Vagina (tissue), 2 donors: ENCODE results near the gene DSCAML1.

Source experiments
- POLR2A ChIP-seq, 2 donors: fragments of 450-650 bp; IDR thresholded peaks; one replicate each; pipeline ENCODE4 v1.6.1; 2017; ENCODE audit warnings: antibody characterized with exemption in 2 of 2, mild to moderate bottlenecking in 2 of 2, moderate library complexity in 2 of 2
- POLR2AphosphoS5 ChIP-seq, 2 donors: sonication (generic); formaldehyde crosslinking; IDR thresholded peaks; one replicate each; pipeline ENCODE4 v1.9.0; 2017; ENCODE audit warnings: antibody characterized with exemption in 2 of 2, mild to moderate bottlenecking in 2 of 2, low read depth in 1 of 2; ENCODE audit not compliant: insufficient read depth in 1 of 2
- TF ChIP-seq, protein P1 (sequence below), 3 experiments: fragments of 450-650 bp in 2 of 3; fragments of 200-600 bp in 1 of 3; sonication (generic) in 1 of 3; IDR thresholded peaks; one replicate each; pipeline ENCODE4 v1.5.1; 2017 to 2019; ENCODE audit warnings: antibody characterized with exemption in 3 of 3, mild to moderate bottlenecking in 2 of 3, moderate library complexity in 2 of 3

GRCh38 chr11:117426941-117427340 is 370.1 kb downstream of the DSCAML1 start:
- TF ChIP-seq, protein P1, sequence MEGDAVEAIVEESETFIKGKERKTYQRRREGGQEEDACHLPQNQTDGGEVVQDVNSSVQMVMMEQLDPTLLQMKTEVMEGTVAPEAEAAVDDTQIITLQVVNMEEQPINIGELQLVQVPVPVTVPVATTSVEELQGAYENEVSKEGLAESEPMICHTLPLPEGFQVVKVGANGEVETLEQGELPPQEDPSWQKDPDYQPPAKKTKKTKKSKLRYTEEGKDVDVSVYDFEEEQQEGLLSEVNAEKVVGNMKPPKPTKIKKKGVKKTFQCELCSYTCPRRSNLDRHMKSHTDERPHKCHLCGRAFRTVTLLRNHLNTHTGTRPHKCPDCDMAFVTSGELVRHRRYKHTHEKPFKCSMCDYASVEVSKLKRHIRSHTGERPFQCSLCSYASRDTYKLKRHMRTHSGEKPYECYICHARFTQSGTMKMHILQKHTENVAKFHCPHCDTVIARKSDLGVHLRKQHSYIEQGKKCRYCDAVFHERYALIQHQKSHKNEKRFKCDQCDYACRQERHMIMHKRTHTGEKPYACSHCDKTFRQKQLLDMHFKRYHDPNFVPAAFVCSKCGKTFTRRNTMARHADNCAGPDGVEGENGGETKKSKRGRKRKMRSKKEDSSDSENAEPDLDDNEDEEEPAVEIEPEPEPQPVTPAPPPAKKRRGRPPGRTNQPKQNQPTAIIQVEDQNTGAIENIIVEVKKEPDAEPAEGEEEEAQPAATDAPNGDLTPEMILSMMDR (IDR thresholded peaks at IDR 0.05) = no peak
- TF ChIP-seq POLR2AphosphoS5 (IDR thresholded peaks at IDR 0.05; ENCODE audit: insufficient read depth in 1 of 2, low read depth in 1 of 2) (no peak), POLR2A (IDR thresholded peaks at IDR 0.05) (no peak)
